WTC11 (cell line): ENCODE measurements around the gene PUS1.

Source experiments
- CTCF ChIP-seq: fragments of 200-600 bp; IDR thresholded peaks from 2 replicates; pipeline ENCODE4 v1.8.0; 2022; ENCODE audit warnings: antibody characterized with exemption
- FOXP4 ChIP-seq: sonication (generic); formaldehyde crosslinking; IDR thresholded peaks from 2 replicates; pipeline ENCODE4 v1.8.0; 2022; ENCODE audit warnings: mild to moderate bottlenecking, missing genetic modification reagents
- NR3C1 ChIP-seq: sonication (generic); formaldehyde crosslinking; conservative IDR thresholded peaks from 2 replicates; pipeline ENCODE4 v1.8.1; 2023; ENCODE audit warnings: low read depth, mild to moderate bottlenecking, missing genetic modification reagents
- TP53 ChIP-seq: sonication (generic); formaldehyde crosslinking; IDR thresholded peaks from 2 replicates; pipeline ENCODE4 v1.8.1; 2023; ENCODE audit warnings: mild to moderate bottlenecking, missing genetic modification reagents

- no peak for TF ChIP-seq CTCF
- TF ChIP-seq FOXP4 (CRISPR knock-in tag): no peak
- TF ChIP-seq TP53 (CRISPR knock-in tag): no peak
- no peak for TF ChIP-seq NR3C1 (CRISPR knock-in tag)
These were observed 46.2 kb downstream of the PUS1 start for GRCh38 chr12:131975228-131975627.
